Activated naive CD4-positive, alpha-beta T cell treated with anti-CD3 and anti-CD28 coated beads for 36 hours (primary cell): ENCODE measurements around the gene HAND1. TPM values are rescaled to one million over a fixed set of nuclear protein-coding genes. Genes with fewer than 3 reads are reported as not detected.

ENCODE experiments used
- CTCF ChIA-PET: fragments of 350-600 bp; sonication (Branson Sonifier 250); formaldehyde crosslinking; loops from one replicate; lab custom pipeline; 2021; ENCODE audit warnings: antibody characterized with exemption; lab: Charles Lee
- DNase-seq: peaks from one replicate; pipeline ENCODE4 v3.0.0-alpha.2; 2020
- H3K27ac Mint-ChIP-seq: one replicate; pipeline ENCODE4 v1.8.0; 2021; ENCODE audit warnings: mild to moderate bottlenecking, mixed read lengths
- H3K27me3 Mint-ChIP-seq: one replicate; pipeline ENCODE4 v1.8.0; 2021; ENCODE audit warnings: low read depth, mixed read lengths
- H3K36me3 Mint-ChIP-seq: one replicate; pipeline ENCODE4 v1.8.0; 2021; ENCODE audit warnings: low read depth, mixed read lengths
- H3K4me1 Mint-ChIP-seq: one replicate; pipeline ENCODE4 v1.8.0; 2021; ENCODE audit warnings: low read depth, mixed read lengths
- H3K4me3 Mint-ChIP-seq: one replicate; pipeline ENCODE4 v1.8.0; 2021; ENCODE audit warnings: mild to moderate bottlenecking, moderate library complexity, mixed read lengths
- H3K9me3 Mint-ChIP-seq: one replicate; pipeline ENCODE4 v1.8.0; 2021; ENCODE audit warnings: mixed read lengths
- intact Hi-C: fragments of 100-400 bp; cut with micrococcal nuclease; formaldehyde crosslinking; loops from one replicate; pipeline ENCODE4 v1.15.1; 2023
- total RNA-seq, 2 experiments: library from RNA; stranded (reverse); gene quantifications; one replicate each; pipeline ENCODE4 v1.2.3, GENCODE V29; 2021

The HAND1 gene
- total RNA-seq, 2 experiments from 2014 or later: not detected

DNA sequence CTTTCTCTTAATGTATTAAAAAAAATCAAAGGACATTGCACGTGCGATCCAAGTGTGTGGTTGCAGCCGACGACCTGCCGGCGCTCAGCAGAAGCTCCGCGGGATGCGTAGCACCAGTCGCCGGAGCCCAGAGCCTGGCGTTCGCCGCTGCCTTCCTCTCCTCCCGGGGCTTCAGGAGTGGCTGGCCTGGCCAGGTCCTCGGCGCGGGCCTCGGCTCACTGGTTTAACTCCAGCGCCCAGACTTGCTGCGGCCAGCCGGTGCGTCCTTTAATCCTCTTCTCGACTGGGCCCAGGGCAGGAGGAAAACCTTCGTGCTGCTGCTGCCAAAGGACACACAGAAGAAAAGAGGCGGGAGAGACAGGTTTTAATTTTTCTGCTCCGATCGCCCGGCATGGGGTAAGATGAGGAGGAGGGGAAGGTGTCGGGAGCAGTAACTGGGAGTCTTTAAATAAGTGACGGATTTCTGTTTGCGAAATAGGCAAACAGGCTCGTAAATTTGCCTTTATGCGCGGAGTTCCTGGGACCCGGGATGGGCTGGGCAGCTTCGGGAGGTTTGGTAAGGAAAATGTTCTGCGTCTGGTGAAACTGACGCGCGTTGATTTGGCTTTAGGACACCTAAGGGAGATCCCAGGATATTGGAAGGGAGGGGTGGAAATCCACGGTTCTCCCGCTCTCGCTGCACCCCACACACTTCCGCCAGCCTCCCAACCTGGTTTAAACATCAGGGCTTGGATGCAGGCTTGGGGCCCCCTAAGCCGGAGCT, 2.3 kb downstream of the HAND1 start:
- CTCF ChIA-PET: interaction anchor here (1.1 kb wide), 1 partner anchor 9 kb away, joined by 4 read pairs; no protein-coding TSS in a partner anchor
- Mint-ChIP-seq H3K36me3 (no peaks in the 10 kb centered on the region), H3K27me3 (peaks cover 80% of the 10 kb centered on the region), H3K27ac (peak overlapping the region; percentile 52), H3K9me3 (no peaks in the 10 kb centered on the region), H3K4me1 (peaks cover 64% of the 10 kb centered on the region), H3K4me3 (peak overlapping the region; percentile 29)
- no peak for DNase-seq
- intact Hi-C loops: no loop called here

GRCh38 chr5:154474396-154475334, 3.4 kb downstream of the HAND1 start:
- Mint-ChIP-seq H3K4me3 (peak overlapping the region; percentile 2), H3K4me1 (peaks cover 59% of the 10 kb centered on the region), H3K27ac (peak overlapping the region; percentile 27), H3K36me3 (no peaks in the 10 kb centered on the region), H3K9me3 (no peaks in the 10 kb centered on the region), H3K27me3 (peaks cover 81% of the 10 kb centered on the region)
- intact Hi-C loops: loop anchor here (1.0 kb wide), 1 partner anchor 13 kb away; no protein-coding TSS in a partner anchor
- no peak for DNase-seq
- CTCF ChIA-PET: interaction anchor here (1.0 to 2.8 kb wide), 2 partner anchors 136 to 173 kb away, joined by 3 to 12 read pairs; no protein-coding TSS in a partner anchor

- Mint-ChIP-seq H3K36me3 (no peaks in the 10 kb centered on the region), H3K27me3 (peaks cover 77% of the 10 kb centered on the region), H3K4me1 (peaks cover 52% of the 10 kb centered on the region), H3K4me3 (peak overlapping the region; percentile 18), H3K9me3 (no peaks in the 10 kb centered on the region), H3K27ac (no peak overlapping the region)
- CTCF ChIA-PET: interaction anchor here (0.8 to 2.8 kb wide), 4 partner anchors 13 to 174 kb away, joined by 3 to 12 read pairs (median 5); no protein-coding TSS in a partner anchor
- DNase-seq: no peak
- intact Hi-C loops: loop anchor here (1.0 kb wide), 1 partner anchor 14 kb away; no protein-coding TSS in a partner anchor
Observed at GRCh38 chr5:154473581-154474283, 4.3 kb downstream of the HAND1 start.

DNA sequence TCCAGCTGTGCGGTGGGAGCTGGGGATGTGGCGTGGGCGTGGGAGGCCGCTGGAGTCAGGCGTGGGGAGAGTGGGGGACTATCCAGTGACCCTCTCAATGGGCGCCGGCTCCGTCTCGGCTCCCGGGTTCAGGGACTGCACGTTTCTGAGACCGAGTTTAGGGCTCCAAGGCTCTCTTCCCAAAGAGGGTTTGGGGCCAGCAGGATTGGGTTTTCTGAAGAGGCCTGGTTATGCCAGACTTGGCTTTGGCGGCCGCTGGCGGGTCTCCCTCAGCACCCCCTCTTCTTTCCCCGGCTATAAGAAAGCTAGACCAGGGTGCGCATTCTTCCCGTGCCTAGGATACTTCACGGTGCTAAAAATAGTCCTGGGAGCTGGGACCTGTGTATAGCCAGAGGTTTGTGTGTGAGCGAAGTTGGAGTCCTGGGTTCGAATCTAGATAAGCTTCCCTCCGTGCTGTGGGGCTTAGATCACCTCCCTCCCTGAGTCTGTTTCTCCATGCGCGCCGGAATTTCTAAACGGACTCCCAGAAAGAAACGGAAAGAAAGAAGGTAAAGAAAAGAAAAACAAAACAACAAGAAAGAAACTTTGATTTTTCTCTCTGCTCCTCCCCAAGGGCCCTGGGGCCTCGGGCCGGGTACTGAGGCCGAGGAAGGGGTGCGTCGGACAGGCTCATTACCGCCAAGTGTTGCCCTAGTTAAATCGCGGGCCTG, 5.0 kb downstream of the HAND1 start:
- Mint-ChIP-seq H3K4me3 (peak overlapping the region; percentile 18), H3K27ac (no peak overlapping the region), H3K4me1 (peaks cover 49% of the 10 kb centered on the region), H3K27me3 (peaks cover 80% of the 10 kb centered on the region), H3K36me3 (no peaks in the 10 kb centered on the region), H3K9me3 (no peaks in the 10 kb centered on the region)
- intact Hi-C loops: no loop called here
- CTCF ChIA-PET: interaction anchor here (0.8 to 2.8 kb wide), 3 partner anchors 13 to 137 kb away, joined by 3 to 12 read pairs (median 7); no protein-coding TSS in a partner anchor
- no peak for DNase-seq

DNA sequence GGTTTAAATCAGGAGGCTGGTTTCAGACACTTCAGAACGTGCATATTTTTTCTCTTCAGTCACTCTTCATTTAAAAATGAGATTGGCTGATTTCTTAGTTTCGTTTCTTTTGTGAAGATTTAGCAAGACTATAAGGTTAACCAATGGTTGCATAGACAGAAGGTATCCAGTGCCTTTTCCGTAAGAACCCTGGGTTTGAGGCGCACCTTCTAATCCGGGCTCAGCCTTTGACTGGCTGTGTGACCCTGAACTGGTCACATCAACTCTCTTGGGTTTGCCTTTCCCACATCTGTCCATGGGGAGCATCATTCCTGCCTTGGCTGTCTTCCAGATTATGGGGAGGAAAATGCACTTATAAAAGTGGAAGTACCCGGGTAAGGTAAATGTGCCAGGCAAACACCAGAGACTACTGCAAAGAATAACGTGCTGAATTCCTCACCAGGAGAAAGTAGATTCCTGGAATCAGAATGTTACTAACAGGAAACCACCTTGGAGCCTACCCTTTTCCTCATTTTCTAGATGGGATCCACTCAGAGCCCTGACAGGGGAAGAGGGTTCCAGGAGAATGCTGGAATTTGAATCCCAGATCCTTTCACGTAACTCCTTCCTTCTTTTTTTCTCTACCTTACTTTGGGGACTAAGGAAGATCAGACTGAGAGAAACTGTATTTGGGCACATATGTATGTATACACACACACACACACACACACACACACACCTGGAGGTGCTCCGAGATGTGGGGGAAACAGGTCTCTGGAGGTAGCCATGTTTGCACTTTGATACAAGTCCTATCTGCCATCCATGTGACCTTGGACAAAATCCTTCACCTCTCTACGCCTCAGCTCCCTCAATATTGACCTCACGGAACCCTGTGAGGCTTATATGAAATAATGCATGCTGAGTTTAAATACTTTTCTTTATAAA, 6.8 kb downstream of the HAND1 start:
- no peak for DNase-seq
- Mint-ChIP-seq H3K27ac (no peak overlapping the region), H3K4me3 (no peak overlapping the region), H3K27me3 (peaks cover 68% of the 10 kb centered on the region), H3K9me3 (no peaks in the 10 kb centered on the region), H3K4me1 (peaks cover 38% of the 10 kb centered on the region), H3K36me3 (no peaks in the 10 kb centered on the region)
- intact Hi-C loops: no loop called here
- CTCF ChIA-PET: interaction anchor here (0.6 to 1.3 kb wide), 5 partner anchors 14 to 160 kb away, joined by 3 to 4 read pairs (median 3); no protein-coding TSS in a partner anchor

DNA sequence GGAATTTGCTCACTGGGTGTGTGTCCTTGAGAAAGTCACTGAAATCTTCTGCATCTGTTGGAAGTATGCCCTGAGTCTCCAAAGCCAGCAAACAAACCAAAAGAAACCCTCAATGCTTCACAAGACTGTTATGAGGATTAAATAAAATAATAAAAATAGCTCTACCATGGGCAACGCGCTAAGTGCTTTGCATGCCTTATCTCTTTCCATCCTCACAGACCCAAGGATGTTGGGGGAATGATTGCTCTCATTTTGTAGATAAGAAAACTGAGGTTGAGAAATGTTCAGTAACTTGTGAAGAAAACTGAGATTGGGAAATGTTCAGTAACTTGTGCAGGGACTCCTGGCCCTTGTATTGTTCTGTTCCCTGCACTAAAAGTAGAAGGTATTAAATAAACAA, 7.9 kb downstream of the HAND1 start:
- CTCF ChIA-PET: interaction anchor here (0.6 to 1.3 kb wide), 5 partner anchors 14 to 139 kb away, joined by 3 to 4 read pairs (median 3); no protein-coding TSS in a partner anchor
- Mint-ChIP-seq H3K36me3 (no peaks in the 10 kb centered on the region), H3K4me1 (peaks cover 28% of the 10 kb centered on the region), H3K4me3 (no peak overlapping the region), H3K27me3 (peaks cover 59% of the 10 kb centered on the region), H3K9me3 (no peaks in the 10 kb centered on the region), H3K27ac (no peak overlapping the region)
- DNase-seq: no peak
- intact Hi-C loops: no loop called here

DNA sequence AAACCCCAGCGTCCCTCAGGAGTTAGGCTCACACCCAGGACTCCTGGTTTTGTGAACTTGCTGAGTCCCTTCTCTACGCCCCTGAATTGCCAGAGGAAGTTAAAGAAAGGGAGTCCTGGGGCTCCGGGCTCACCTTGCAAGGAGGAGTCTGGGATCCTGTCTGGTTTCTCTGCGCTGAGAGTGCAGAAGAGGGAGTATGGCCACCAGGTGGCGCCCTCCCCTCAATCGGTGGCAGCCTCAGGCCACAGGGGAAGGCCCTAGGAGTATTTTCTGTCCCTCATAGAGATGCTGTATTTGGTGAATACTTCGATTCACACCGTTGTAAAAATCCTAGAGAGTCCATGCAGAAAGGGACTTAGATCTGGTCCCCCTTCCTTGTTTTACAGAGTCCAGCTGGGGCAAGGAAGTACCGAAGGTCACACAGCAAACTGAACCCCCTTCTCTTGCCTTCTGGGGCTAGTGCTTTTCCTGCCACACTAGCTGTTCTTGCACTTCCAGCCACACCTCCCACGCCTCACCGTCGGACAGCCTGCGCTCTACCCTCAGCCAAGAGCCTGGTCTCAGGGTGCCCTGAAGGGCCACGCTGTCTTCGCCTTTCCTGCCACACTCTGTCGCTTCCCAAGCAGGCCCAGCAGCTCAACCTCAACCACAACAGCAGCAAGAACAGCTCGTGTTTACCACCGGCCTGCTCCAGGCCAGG, 10.2 kb downstream of the HAND1 start:
- intact Hi-C loops: loop anchor here (1.0 to 2.0 kb wide), 7 partner anchors 45 to 494 kb away; no protein-coding TSS in a partner anchor
- H3K36me3 Mint-ChIP-seq: no peaks in the 10 kb centered on the region
- peaks cover 6% of the 10 kb centered on the region for H3K4me1 Mint-ChIP-seq
- no peak overlapping the region for H3K4me3 Mint-ChIP-seq
- H3K27ac Mint-ChIP-seq: no peak overlapping the region
- CTCF ChIA-PET: interaction anchor here (0.6 to 4.3 kb wide), 30 partner anchors 9 to 495 kb away, joined by 3 to 60 read pairs (median 4); no protein-coding TSS in a partner anchor
- H3K9me3 Mint-ChIP-seq: no peaks in the 10 kb centered on the region
- peak; percentile 88 for DNase-seq
- H3K27me3 Mint-ChIP-seq: peaks cover 36% of the 10 kb centered on the region

DNA sequence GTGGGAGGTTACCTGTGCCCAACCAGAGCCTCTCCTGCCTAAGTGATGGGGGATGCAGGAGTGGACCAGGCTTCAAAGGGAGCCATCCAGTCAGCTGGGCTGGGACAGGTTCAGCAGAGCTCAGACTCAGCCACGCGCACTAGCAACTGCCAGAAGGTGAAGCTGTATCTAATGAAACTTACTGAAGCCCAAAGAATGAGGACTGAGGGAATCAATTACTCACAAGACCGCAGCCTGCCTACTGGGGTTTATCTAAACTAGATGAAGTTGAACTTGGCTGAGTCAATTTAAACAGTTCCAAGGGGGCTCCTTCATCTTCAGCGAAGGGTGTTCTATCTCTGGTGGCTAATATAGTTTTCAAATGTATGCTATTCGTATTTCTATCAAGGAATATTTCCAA, 11.4 kb downstream of the HAND1 start:
- Mint-ChIP-seq H3K4me1 (peaks cover 6% of the 10 kb centered on the region), H3K9me3 (no peaks in the 10 kb centered on the region), H3K4me3 (no peak overlapping the region), H3K36me3 (peaks cover under 1% of the 10 kb centered on the region), H3K27ac (no peak overlapping the region), H3K27me3 (peaks cover 31% of the 10 kb centered on the region)
- DNase-seq: no peak
- intact Hi-C loops: loop anchor here (1.0 to 2.0 kb wide), 7 partner anchors 44 to 492 kb away; no protein-coding TSS in a partner anchor
- CTCF ChIA-PET: interaction anchor here (0.7 to 4.3 kb wide), 21 partner anchors 8 to 502 kb away, joined by 3 to 60 read pairs (median 4); no protein-coding TSS in a partner anchor

DNA sequence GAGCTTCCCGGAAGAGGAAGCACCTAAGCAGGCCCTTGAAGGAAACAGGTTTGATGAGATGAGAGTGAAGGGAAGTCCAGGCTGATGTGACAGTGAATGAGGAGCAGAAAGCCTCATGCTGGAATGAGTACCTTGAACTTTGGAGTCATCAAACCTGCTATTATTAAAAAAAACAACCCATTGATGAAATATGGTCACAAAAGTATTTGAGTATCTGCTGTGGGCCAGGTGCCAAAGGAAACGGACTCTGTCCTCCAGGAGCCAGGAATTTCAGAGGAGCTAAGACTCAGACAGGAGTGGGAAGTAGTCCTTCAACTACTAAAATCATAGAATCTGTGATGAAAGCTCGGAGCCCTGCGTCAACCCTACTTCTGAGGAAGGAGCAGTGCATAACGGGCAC, 11.9 kb downstream of the HAND1 start:
- CTCF ChIA-PET: interaction anchor here (0.6 to 4.3 kb wide), 13 partner anchors 10 to 448 kb away, joined by 3 to 60 read pairs (median 4); no protein-coding TSS in a partner anchor
- Mint-ChIP-seq H3K4me3 (no peak overlapping the region), H3K9me3 (no peaks in the 10 kb centered on the region), H3K36me3 (peaks cover 2% of the 10 kb centered on the region), H3K4me1 (peaks cover 2% of the 10 kb centered on the region), H3K27me3 (peaks cover 26% of the 10 kb centered on the region), H3K27ac (no peak overlapping the region)
- intact Hi-C loops: loop anchor here (2.0 kb wide), 1 partner anchor 43 kb away; no protein-coding TSS in a partner anchor
- no peak for DNase-seq
